Tibial nerve (tissue), 4 donors: ENCODE measurements around the gene CHKB. TPM values are rescaled to one million over a fixed set of nuclear protein-coding genes. Genes with fewer than 3 reads are reported as not detected.
"Not testable (repeated sequence)": the region's sequence is repeated elsewhere in the genome, so short reads cannot be mapped to it uniquely, and the experiment has no call there.

Experiments used
- DNase-seq, 2 donors: peaks; one replicate each; pipeline ENCODE4 v3.0.0-alpha.2; 2019; ENCODE audit warnings: low spot score in 2 of 2
- H3K27ac ChIP-seq, 4 donors: fragments of 200-600 bp; sonication (generic) in 3 of 4; one replicate each; pipeline ENCODE4 v1.5.1; 2017 to 2019; ENCODE audit warnings: mild to moderate bottlenecking in 1 of 4
- H3K27me3 ChIP-seq, 2 donors: fragments of 200-600 bp; sonication (generic) in 1 of 2; one replicate each; pipeline versions ENCODE4 v1.5.1 to v1.6.0; 2017 to 2019
- H3K36me3 ChIP-seq, 3 donors: fragments of 200-600 bp; sonication (generic); one replicate each; pipeline ENCODE4 v1.5.1; 2018 to 2019
- H3K4me1 ChIP-seq, 4 donors: fragments of 200-600 bp; sonication (generic) in 3 of 4; one replicate each; pipeline ENCODE4 v1.5.1; 2017 to 2019
- H3K4me3 ChIP-seq, 4 donors: fragments of 200-600 bp; sonication (generic) in 3 of 4; one replicate each; pipeline ENCODE4 v1.5.1; 2017 to 2019; ENCODE audit warnings: mild to moderate bottlenecking in 1 of 4, moderate library complexity in 1 of 4
- H3K9me3 ChIP-seq, 4 donors: fragments of 200-600 bp; sonication (generic) in 3 of 4; one replicate each; pipeline ENCODE4 v1.5.1; 2017 to 2019
- CTCF ChIP-seq, 5 experiments: fragments of 200-600 bp in 3 of 5; fragments of 450-650 bp in 2 of 5; sonication (generic) in 3 of 5; IDR thresholded peaks; one replicate each; pipeline ENCODE4 v1.5.1; 2016 to 2019; ENCODE audit warnings: antibody characterized with exemption in 5 of 5, mild to moderate bottlenecking in 3 of 5, moderate library complexity in 2 of 5
- EP300 ChIP-seq, 2 donors: sonication (generic); formaldehyde crosslinking; IDR thresholded peaks; one replicate each; pipeline ENCODE4 v1.6.1; 2017; ENCODE audit warnings: antibody characterized with exemption in 2 of 2, mild to moderate bottlenecking in 1 of 2
- POLR2A ChIP-seq, 2 donors: fragments of 450-650 bp; IDR thresholded peaks; one replicate each; pipeline ENCODE4 v1.6.1; 2017; ENCODE audit warnings: antibody characterized with exemption in 2 of 2, mild to moderate bottlenecking in 2 of 2, moderate library complexity in 2 of 2
- WGBS, 2 donors: methylation state at CpG; one replicate each; pipeline ENCODE4 v1.1.5; 2018; 5-methylcytosine and 5-hydroxymethylcytosine counted together
- total RNA-seq, 4 donors: library from RNA; depleted of rRNA; stranded (reverse); fragments of >200 nt; gene quantifications; one replicate each; pipeline ENCODE4 v1.1.0, GENCODE V29; 2016

The CHKB gene
- total RNA-seq, 4 donors from 2014 or later = 55.9 to 95.4 (median 74.4) TPM

- H3K4me3 ChIP-seq, H3K36me3 ChIP-seq, H3K9me3 ChIP-seq: not testable (repeated sequence)
- DNase-seq = peak in 1 of 2 donors; percentile 25
- WGBS, 2 donors = 48 to 50% methylated on average over 21 of the region's 21 CpGs
- peak in 1 of 2 donors; percentile 50 for TF ChIP-seq EP300 (IDR thresholded peaks at IDR 0.05)
- peak; percentile 22 to 25 for TF ChIP-seq POLR2A (IDR thresholded peaks at IDR 0.05)
- peaks cover 3 to 59% of the 10 kb centered on the region in 2 donors for H3K27me3 ChIP-seq
- peak overlapping the region in 3 of 4 donors; percentile 44 to 52 (median 49) for H3K27ac ChIP-seq
- peaks cover 0 to 47% (median 32%) of the 10 kb centered on the region in 4 donors for H3K4me1 ChIP-seq
Measured at GRCh38 chr22:50533856-50534711, 48.6 kb downstream of the CHKB start.

GRCh38 chr22:50532824-50533796 is 49.5 kb downstream of the CHKB start:
- peaks cover 0 to 49% (median 24%) of the 10 kb centered on the region in 4 donors for H3K4me1 ChIP-seq
- peaks cover 3 to 59% of the 10 kb centered on the region in 2 donors for H3K27me3 ChIP-seq
- 73 to 78% methylated on average over 19 of the region's 19 CpGs for WGBS, 2 donors
- H3K4me3 ChIP-seq = no peak overlapping the region
- DNase-seq = no peak
- H3K9me3 ChIP-seq = no peaks in the 10 kb centered on the region
- H3K36me3 ChIP-seq = no peaks in the 10 kb centered on the region
- H3K27ac ChIP-seq = peak overlapping the region in 3 of 4 donors; percentile 52 to 94 (median 85)
- TF ChIP-seq POLR2A (IDR thresholded peaks at IDR 0.05) = no peak
- no peak for TF ChIP-seq EP300 (IDR thresholded peaks at IDR 0.05)
- TF ChIP-seq CTCF (IDR thresholded peaks at IDR 0.05) = no peak

GRCh38 chr22:50531962-50532674 is 50.5 kb downstream of the CHKB start:
- H3K27me3 ChIP-seq = peaks cover 3 to 59% of the 10 kb centered on the region in 2 donors
- TF ChIP-seq EP300 (IDR thresholded peaks at IDR 0.05) (peak in 1 of 2 donors; percentile 20), POLR2A (IDR thresholded peaks at IDR 0.05) (peak in 1 of 2 donors; percentile 18), CTCF (IDR thresholded peaks at IDR 0.05) (no peak)
- peak overlapping the region; percentile 31 to 60 (median 52) for H3K4me3 ChIP-seq
- H3K9me3 ChIP-seq = no peaks in the 10 kb centered on the region
- no peaks in the 10 kb centered on the region for H3K36me3 ChIP-seq
- H3K27ac ChIP-seq = peak overlapping the region; percentile 56 to 96 (median 90)
- 4 to 9% methylated on average over 4 to 54 of the region's 56 CpGs for WGBS, 2 donors
- peak; percentile 63 to 70 for DNase-seq
- H3K4me1 ChIP-seq = peaks cover 0 to 57% (median 26%) of the 10 kb centered on the region in 4 donors

- peak overlapping the region; percentile 56 to 96 (median 90) for H3K27ac ChIP-seq
- peak overlapping the region; percentile 31 to 60 (median 52) for H3K4me3 ChIP-seq
- H3K4me1 ChIP-seq = peaks cover 0 to 63% (median 30%) of the 10 kb centered on the region in 4 donors
- TF ChIP-seq CTCF (IDR thresholded peaks at IDR 0.05) (no peak), EP300 (IDR thresholded peaks at IDR 0.05) (no peak), POLR2A (IDR thresholded peaks at IDR 0.05) (no peak)
- WGBS, 2 donors = 0 to 3% methylated on average over 26 to 34 of the region's 44 CpGs
- H3K36me3 ChIP-seq = no peaks in the 10 kb centered on the region
- H3K9me3 ChIP-seq = no peaks in the 10 kb centered on the region
- DNase-seq = peak in 1 of 2 donors; percentile 19
- peaks cover 3 to 59% of the 10 kb centered on the region in 2 donors for H3K27me3 ChIP-seq
Measured at GRCh38 chr22:50531546-50531961, 51.1 kb downstream of the CHKB start.
